DLD1 (cell line): Measurements from ENCODE around the gene KLF16.

Source experiments
- in situ Hi-C: cut with HindIII; loops from 2 replicates; pipeline ENCODE4 v1.10.0; 2017; ENCODE audit warnings: low sequenced_read_pairs

KLF16 gene

DNA sequence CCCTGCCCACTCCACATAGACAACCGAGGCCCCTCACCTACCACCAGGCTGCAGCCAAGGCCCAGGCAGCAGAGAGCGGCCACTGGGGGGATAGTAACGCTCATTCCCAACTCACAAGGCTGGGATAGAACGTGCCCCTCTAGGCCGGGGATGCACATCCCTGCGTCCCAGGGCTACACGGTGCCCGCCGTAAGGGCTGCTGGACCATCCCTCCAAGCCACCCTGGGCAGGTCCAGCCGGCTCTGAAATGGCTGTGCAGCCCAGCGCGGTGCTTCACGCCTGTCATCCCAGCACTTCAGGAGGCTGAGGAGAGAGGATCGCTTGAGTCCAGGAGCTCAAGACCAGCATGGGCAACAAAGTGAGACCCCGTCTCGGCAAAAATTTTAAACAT is 18.3 kb downstream of the KLF16 start:
- in situ Hi-C loops: no loop called here

DNA sequence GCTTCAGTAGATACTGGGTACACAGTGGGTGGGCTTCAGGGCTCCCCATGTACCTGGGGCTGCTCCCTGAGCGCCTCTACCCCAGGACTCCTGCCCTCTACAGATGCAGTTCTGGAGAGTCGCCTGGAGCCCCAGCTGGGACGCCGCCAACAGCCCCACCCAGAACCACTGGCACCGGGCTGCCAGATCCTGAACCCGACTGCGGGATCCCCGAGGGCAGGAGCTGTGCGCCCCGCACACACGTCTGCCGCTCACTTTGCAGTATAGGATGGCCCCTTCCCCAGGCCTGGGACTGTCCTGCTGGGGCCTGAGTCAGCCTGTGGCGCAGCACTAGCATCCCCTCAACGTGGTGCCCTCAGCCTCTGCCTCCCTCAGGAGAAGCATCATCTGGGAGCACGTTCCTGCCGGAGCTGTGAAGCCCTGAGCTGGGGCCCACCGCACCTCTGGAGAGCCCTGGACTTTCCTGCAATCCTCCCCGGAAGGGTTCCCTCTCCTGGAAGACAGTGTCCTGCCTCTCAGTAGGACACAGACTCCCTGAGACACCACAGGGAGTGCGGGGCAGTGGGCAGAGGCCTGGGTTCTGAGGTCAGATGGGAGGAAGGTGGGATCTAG is 18.8 kb downstream of the KLF16 start:
- in situ Hi-C loops: no loop called here

DNA sequence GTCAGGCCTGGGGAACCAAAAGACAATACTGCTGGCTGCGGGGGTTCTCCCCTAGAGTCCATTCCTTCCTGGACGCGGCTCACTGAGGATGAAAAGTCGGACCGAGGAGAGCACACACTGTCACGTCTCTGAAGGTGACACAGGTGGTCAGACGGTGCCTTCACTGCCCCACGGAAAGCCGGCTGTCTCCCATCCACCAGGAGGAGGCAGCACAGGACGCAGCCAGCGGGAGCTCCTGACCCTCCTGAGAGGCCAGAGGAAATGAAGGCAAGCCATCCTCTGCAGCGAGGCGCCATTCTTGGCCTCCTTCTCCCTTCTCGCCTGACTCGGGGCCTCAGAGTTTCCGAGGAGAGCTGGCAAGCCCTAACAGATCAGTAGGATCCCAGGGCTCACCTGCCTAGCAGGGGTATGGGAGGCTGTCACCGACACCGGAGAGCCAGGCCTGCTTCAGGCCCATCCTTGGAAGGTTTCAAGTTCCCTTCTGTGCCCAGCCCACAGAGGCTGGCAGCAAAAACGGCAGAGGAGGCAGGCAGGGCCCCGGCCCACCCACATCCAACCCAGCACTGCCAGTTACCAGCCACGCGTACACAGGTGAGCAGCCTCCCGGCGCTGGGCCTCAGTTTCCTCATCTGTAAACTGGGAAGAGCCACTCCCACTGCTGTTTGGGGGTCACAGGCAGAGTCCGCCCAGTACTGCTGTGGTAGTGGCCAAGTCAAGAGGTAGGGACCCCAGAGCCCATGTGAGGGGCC is 19.6 kb downstream of the KLF16 start:
- in situ Hi-C loops: no loop called here

DNA sequence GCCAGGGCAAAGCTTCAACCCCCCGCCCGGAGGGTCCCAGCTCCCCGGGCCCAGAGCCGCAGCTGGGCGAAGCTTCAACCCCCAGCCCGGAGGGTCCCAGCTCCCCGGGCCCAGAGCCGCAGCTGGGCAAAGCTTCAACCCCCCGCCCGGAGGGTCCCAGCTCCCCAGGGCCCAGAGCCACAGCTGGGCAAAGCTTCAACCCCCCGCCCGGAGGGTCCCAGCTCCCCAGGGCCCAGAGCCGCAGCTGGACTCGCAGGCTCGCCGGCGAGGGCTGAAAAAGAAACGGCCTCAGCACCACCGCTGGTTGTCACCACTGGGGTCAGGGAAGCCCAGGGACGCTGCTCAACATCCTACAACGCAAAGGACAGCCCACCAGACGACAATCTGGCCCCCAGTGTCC is 20.3 kb downstream of the KLF16 start:
- in situ Hi-C loops: no loop called here

GRCh38 chr19:1841209-1841924 is 22.0 kb downstream of the KLF16 start:
- in situ Hi-C loops: no loop called here

DNA sequence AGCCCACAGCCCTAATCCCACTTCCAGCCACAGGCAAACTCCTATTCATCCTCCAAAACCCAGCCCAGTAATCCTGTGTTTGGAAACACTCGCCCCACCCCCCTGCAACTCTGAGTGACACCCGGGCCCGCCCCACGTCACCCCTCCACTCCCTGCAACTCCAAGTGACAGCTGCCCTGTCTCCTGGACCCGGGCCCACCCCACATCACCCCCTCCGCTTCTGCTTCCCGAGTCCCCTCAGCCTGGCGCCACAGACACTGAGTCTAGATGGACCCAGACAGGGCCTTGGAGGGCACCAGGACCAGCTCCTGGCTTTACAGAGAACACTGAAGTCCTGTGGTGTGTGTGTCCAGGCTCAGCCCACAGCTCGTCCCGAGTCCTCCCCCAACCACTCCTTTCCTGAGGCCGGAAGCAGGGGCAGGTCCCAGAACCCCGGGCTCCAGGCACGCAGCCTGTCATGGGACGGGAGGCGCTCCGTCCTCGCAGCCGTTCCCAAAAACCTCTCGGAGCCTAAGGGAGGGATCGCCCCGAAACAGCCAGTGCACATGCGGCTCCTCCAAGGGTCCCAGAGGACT is 22.8 kb downstream of the KLF16 start:
- in situ Hi-C loops: no loop called here

DNA sequence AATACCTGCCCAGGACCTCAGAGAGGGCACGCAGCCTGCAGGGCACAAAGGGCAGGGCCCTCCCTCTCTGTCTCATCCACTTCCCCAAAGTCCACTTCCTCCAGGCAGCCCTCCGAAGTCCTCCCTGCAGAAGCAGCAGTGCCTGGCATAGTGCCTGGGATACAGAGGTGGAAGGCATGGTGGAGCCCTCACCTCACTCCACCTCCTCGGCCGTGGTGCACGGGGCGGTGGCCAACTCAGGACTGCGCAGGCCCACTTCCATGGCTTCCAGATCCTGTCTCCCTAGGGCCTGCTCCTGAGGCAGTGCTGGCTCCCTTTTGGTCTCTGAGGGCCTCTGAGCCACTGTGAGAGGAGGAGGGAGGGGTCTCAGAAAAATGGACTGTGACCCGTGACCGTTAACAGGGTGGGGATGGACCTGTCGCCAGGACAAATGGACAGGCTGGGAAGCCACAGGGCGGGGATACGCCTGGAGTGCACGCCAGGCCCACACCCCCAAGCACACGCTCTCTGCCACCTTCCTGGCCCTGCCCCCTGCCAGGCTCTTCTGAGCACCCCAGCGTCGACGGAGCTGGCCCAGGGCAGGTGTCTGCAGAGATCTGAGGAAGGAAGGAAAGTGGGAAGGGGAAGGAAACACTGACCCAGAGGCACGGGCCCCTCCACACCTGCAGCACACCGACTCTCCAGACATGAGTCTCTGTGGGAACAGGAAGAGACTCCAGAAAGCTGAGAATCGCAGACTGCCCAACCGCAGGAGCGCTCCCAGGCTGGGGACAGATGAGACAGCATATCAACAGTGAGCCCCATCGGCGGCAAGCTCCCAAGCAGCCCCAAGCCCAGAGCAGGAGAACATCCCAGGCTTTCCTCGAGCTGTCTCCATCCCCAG is 23.5 kb downstream of the KLF16 start:
- in situ Hi-C loops: no loop called here

- in situ Hi-C loops: no loop called here
Observed at GRCh38 chr19:1837625-1838105, 25.7 kb downstream of the KLF16 start.

- in situ Hi-C loops: no loop called here
Observed at GRCh38 chr19:1837222-1837565, 26.2 kb downstream of the KLF16 start.

- in situ Hi-C loops: no loop called here
Observed at GRCh38 chr19:1836458-1837221, 26.7 kb downstream of the KLF16 start.

DNA sequence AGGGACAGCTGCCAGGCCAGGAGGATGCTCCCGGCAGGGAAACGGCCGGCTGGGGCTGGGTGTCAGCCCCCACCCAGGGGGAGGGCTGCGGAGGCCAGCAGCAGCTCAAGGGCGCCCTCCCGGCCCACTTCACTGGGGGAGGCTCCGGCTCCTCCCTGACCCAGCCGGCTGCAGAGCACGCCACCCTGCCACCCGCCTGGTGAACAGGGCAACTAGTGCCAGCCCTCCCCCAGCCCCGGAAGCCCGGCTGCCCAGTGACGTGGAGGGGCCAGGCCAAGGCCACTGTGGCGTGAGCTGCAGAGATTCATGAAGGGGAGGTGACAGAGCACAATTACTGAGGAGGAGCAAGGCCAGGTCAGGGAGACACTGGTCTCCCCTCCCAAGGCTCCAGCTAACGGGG is 29.8 kb downstream of the KLF16 start:
- in situ Hi-C loops: no loop called here

DNA sequence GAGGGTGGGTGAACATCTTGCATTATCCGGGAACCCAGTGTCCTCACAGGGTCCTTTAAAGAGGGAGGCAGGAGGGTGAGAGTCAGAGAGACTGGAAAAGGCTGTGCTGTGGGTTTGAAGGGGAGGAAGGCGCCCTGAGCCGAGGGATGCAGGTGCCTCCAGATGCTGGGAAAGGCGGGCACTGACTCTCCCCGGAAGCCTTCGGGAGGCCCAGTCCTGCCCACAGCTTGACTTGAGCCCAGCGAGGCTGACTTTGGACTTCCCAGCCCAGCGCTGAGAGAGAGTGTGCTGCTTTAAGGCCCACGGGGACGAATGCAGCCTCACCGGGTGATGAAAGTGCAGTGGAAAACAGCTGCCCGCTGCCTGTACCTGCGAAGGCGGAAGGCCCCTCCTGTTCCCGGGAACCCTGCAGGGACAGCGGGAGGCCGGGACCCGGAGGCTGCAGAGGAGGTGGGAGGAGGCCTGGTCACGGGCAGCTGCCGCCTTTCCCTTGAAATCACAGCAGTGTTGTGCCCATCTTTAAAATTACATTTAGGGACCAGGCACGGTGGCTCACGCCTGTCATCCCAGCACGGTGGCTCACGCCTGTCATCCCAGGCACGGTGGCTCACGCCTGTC is 31.2 kb downstream of the KLF16 start:
- in situ Hi-C loops: no loop called here

GRCh38 chr19:1830978-1831377 is 32.4 kb downstream of the KLF16 start:
- in situ Hi-C loops: no loop called here

DNA sequence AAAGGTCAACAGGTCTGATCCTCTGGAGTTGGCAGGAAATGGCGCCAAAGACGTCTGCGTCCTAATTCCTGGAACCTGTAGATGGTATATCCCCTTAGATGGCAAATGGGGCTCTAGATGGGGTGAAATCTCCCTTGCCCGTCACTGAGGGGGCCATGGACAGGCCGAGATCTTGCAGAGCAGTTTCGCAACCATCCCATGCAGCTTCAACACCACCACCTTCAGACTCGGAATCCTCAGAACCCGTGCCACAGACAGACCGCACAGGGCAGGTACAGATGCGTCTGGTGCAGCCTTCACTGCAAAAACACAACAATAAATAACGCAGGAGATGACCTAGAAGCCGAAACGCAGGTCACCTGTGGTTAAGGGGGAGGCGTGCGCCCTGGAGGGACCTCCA is 32.8 kb downstream of the KLF16 start:
- in situ Hi-C loops: no loop called here

DNA sequence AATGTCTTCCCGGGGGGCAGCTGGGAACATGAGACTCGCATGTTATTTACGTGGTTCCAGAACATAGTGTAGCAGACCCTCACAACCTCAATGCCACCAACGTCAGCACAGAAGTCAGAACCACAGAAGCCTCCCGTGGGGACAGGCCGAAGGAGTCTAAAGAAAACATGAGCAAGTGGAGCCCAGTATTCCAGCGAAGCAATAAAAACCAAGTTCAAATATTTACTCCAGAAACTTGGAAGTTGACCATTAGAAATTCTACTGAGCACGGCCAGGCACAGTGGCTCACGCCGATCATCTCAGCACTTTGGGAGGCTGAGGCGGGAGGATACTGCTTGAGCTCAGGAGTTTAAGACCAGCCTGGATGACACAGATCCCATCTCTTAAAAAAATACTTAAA is 33.4 kb downstream of the KLF16 start:
- in situ Hi-C loops: no loop called here

GRCh38 chr19:1828279-1829238 is 34.8 kb downstream of the KLF16 start:
- in situ Hi-C loops: no loop called here

DNA sequence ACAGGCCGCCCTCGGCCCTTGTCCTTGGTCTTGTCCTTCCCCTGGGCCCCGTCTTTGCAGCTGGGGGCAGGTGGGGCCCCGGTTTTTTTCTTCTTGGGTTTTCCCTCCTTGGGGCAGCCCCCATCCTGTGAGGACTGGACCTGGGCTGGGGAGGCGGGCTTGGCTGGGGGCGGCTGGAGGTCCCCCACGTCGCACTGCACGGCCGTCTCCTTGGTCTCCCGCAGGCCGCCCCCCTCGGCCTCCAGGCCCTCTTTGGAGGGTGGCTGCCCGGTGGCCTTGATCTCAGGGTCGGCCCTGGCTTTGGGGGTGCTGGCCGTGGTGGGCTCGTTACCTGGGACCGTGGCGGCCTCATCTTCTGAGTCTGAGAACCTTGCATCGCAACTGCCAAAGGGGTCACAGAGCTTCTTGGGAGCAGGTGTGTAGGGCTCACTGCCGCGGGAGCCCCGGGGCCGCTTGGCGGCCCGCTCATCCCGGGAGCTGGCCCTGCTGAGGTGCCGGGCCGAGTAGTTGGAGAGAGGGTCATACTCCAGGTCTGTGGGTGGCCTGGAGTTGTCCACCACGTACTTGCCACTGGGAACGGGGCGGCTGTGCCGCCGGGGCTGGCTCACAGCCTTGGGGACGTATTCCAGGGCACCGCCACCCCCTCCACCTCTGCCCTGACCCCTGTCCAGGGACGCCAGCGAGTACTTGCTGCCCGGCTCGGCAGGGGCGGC is 35.7 kb downstream of the KLF16 start:
- in situ Hi-C loops: no loop called here
